ENCODE measurements around the gene DOCK3. TPM values are rescaled to one million over a fixed set of nuclear protein-coding genes. Genes with fewer than 3 reads are reported as not detected.

The DOCK3 gene
- total and polyA plus RNA-seq, 2 of the 4 experiments (the other 2 are of a cell fraction) = under 0.01 to 0.12 TPM

- Histone ChIP-seq H3K4me2 (ENCODE audit: low read depth, low read length) (no peak overlapping the region), H3K9ac (ENCODE audit: low read depth, low read length) (no peak overlapping the region), H3K27ac (ENCODE audit: insufficient read depth, low read length) (no peak overlapping the region), H2BK20ac (ENCODE audit: low read depth, low read length) (no peak overlapping the region), H4K91ac (ENCODE audit: insufficient read depth, low read depth, low read length) (no peak overlapping the region), H2AK5ac (ENCODE audit: low read depth, low read length) (no peak overlapping the region), H3K23ac (ENCODE audit: low read depth, low read length) (no peak overlapping the region), H3K56ac (ENCODE audit: extremely low read depth, insufficient read depth, low read length) (no peak overlapping the region), H2AK9ac (replicated peaks; ENCODE audit: low read depth, low read length, poor library complexity) (no peak overlapping the region), H3K18ac (ENCODE audit: low read depth, low read length) (no peak overlapping the region), H2BK120ac (ENCODE audit: low read depth, low read length) (no peak overlapping the region), H3K9me3 (ENCODE audit: control insufficient read depth, insufficient read depth, low read length) (peaks cover 2% of the 10 kb centered on the region; the same call in 1 of the 2 replicates), H3K14ac (replicated peaks; ENCODE audit: low read depth, low read length) (no peak overlapping the region), H3K36me3 (ENCODE audit: control insufficient read depth, insufficient read depth, low read length) (no peaks in the 10 kb centered on the region), H3K9me1 (ENCODE audit: insufficient read depth, low read length) (no peaks in the 10 kb centered on the region), H3K4ac (ENCODE audit: low read depth, low read length) (no peak overlapping the region), H2BK5ac (ENCODE audit: low read depth, low read length, poor library complexity, severe bottlenecking) (no peak overlapping the region), H3K79me1 (ENCODE audit: low read depth in 1 of 2, low read length in 2 of 2) (no peaks in the 10 kb centered on the region), H4K5ac (ENCODE audit: low read depth, low read length) (no peak overlapping the region), H3K4me1 (ENCODE audit: control insufficient read depth, insufficient read depth, low read length) (no peaks in the 10 kb centered on the region), H4K20me1 (ENCODE audit: insufficient read depth, low read length) (no peaks in the 10 kb centered on the region), H2BK15ac (ENCODE audit: low read depth, low read length) (no peak overlapping the region), H3K27me3 (ENCODE audit: control insufficient read depth, insufficient read depth, low read length) (no peaks in the 10 kb centered on the region), H3K4me3 (ENCODE audit: insufficient read depth, low read depth, low read length) (no peak overlapping the region), H2AFZ (replicated peaks; ENCODE audit: low read length, poor library complexity) (no peak overlapping the region), H4K8ac (ENCODE audit: low read depth in 2 of 2, low read length in 2 of 2) (no peak overlapping the region)
- DNase-seq (no peak), ATAC-seq (ENCODE audit: low read depth) (no peak)
- CTCF ChIA-PET = interaction anchor here (0.6 kb wide), 1 partner anchor 34 kb away, joined by 3 read pairs; no protein-coding TSS in a partner anchor
- no peak for TF ChIP-seq USF2 (IDR thresholded peaks at IDR 0.05; ENCODE audit: low read depth, low read length)
- intact Hi-C loops (cut with micrococcal nuclease) (no loop called here), in situ Hi-C loops (cut with MboI; ENCODE audit: low sequenced_read_pairs) (no loop called here), dilution Hi-C loops (cut with HindIII; ENCODE audit: low sequenced_read_pairs, unreplicated experiment) (no loop called here)
- no CpG with 5 or more reads among the region's 2 CpGs for WGBS, 2 experiments (ENCODE audit: extremely low coverage in 2 of 2, insufficient read length in 1 of 2)
- BruUV-seq (replicated peaks) = no TSS peak
- POLR2A ChIA-PET (ENCODE audit: unreplicated experiment) = no interaction called here
Observed at GRCh38 chr3:51146781-51147180, 472.1 kb downstream of the DOCK3 start.

Measured in IMR-90 (cell line).